KMS-11 (cell line): Measurements from ENCODE around the gene TJP1.

Experiments
- H2AFZ ChIP-seq: fragments of 200-600 bp; sonication (generic); 2 replicates; pipeline ENCODE4 v1.6.1; 2016; ENCODE audit warnings: antibody characterized with exemption, mixed run types, low read depth
- H3K27ac ChIP-seq: fragments of 200-600 bp; sonication (generic); 2 replicates; pipeline ENCODE4 v1.6.1; 2016; ENCODE audit warnings: mild to moderate bottlenecking, mixed run types
- H3K27me3 ChIP-seq: fragments of 200-600 bp; sonication (generic); 2 replicates; pipeline ENCODE4 v1.6.1; 2017; ENCODE audit warnings: mild to moderate bottlenecking, low read depth, mixed run types, moderate library complexity; ENCODE audit not compliant: insufficient read depth
- H3K36me3 ChIP-seq: fragments of 200-600 bp; sonication (generic); 2 replicates; pipeline ENCODE4 v1.6.1; 2017; ENCODE audit warnings: mild to moderate bottlenecking, mixed run types; ENCODE audit not compliant: insufficient read depth
- H3K4me1 ChIP-seq: fragments of 200-600 bp; sonication (generic); 2 replicates; pipeline ENCODE4 v1.6.1; 2016; ENCODE audit warnings: mild to moderate bottlenecking, low read depth, mixed run types; ENCODE audit not compliant: poor library complexity, severe bottlenecking
- H3K4me2 ChIP-seq: fragments of 200-600 bp; sonication (generic); 2 replicates; pipeline ENCODE4 v1.7.0; 2016; ENCODE audit warnings: mild to moderate bottlenecking, mixed run types
- H3K4me3 ChIP-seq: fragments of 200-600 bp; sonication (generic); IDR thresholded peaks from 2 replicates; pipeline ENCODE4 v1.6.1; 2017; ENCODE audit warnings: low read depth, low read length, mixed read lengths; ENCODE audit not compliant: insufficient read depth
- H3K79me2 ChIP-seq: fragments of 200-600 bp; sonication (generic); 2 replicates; pipeline ENCODE4 v1.6.1; 2016; ENCODE audit warnings: low read depth, mixed run types; ENCODE audit not compliant: insufficient read depth
- H3K9ac ChIP-seq: fragments of 200-600 bp; sonication (generic); 2 replicates; pipeline ENCODE4 v1.6.1; 2016; ENCODE audit warnings: mild to moderate bottlenecking, mixed run types
- H4K20me1 ChIP-seq: fragments of 200-600 bp; sonication (generic); 2 replicates; pipeline ENCODE4 v1.6.1; 2016; ENCODE audit warnings: mild to moderate bottlenecking, mixed run types; ENCODE audit not compliant: insufficient read depth
- CTCF ChIP-seq: fragments of 200-600 bp; sonication (generic); conservative IDR thresholded peaks from 2 replicates; pipeline ENCODE4 v1.6.1; 2017; ENCODE audit warnings: low read depth, mild to moderate bottlenecking, antibody characterized with exemption, low read length, moderate library complexity, mixed read lengths

The TJP1 gene

GRCh38 chr15:29778382-29778781, 43.9 kb downstream of the TJP1 start:
- Histone ChIP-seq H3K4me1 (no peaks in the 10 kb centered on the region), H3K27ac (no peak overlapping the region), H3K79me2 (no peaks in the 10 kb centered on the region), H3K4me2 (no peak overlapping the region), H3K9ac (no peak overlapping the region), H4K20me1 (no peaks in the 10 kb centered on the region), H3K36me3 (no peaks in the 10 kb centered on the region), H3K27me3 (no peaks in the 10 kb centered on the region), H3K4me3 (no peak overlapping the region), H2AFZ (no peak overlapping the region)
- TF ChIP-seq CTCF: no peak

- Histone ChIP-seq H3K4me3 (no peak overlapping the region), H4K20me1 (no peaks in the 10 kb centered on the region), H3K9ac (no peak overlapping the region), H3K4me2 (no peak overlapping the region), H3K27me3 (no peaks in the 10 kb centered on the region), H3K4me1 (no peaks in the 10 kb centered on the region), H3K79me2 (no peaks in the 10 kb centered on the region), H3K36me3 (no peaks in the 10 kb centered on the region), H3K27ac (no peak overlapping the region), H2AFZ (no peak overlapping the region)
- no peak for TF ChIP-seq CTCF
Observed at GRCh38 chr15:29776859-29777258, 45.4 kb downstream of the TJP1 start.

GRCh38 chr15:29774900-29775299, 47.4 kb downstream of the TJP1 start:
- Histone ChIP-seq H3K79me2 (no peaks in the 10 kb centered on the region), H3K36me3 (no peaks in the 10 kb centered on the region), H4K20me1 (no peaks in the 10 kb centered on the region), H3K4me2 (no peak overlapping the region), H2AFZ (no peak overlapping the region), H3K27ac (no peak overlapping the region), H3K9ac (no peak overlapping the region), H3K4me1 (no peaks in the 10 kb centered on the region), H3K4me3 (no peak overlapping the region), H3K27me3 (no peaks in the 10 kb centered on the region)
- TF ChIP-seq CTCF: no peak

- TF ChIP-seq CTCF: no peak
- Histone ChIP-seq H3K4me1 (no peaks in the 10 kb centered on the region), H3K9ac (no peak overlapping the region), H3K4me2 (no peak overlapping the region), H2AFZ (no peak overlapping the region), H3K36me3 (no peaks in the 10 kb centered on the region), H3K27ac (no peak overlapping the region), H3K27me3 (no peaks in the 10 kb centered on the region), H4K20me1 (no peaks in the 10 kb centered on the region), H3K79me2 (no peaks in the 10 kb centered on the region), H3K4me3 (no peak overlapping the region)
Observed at GRCh38 chr15:29773816-29774215, 48.5 kb downstream of the TJP1 start.

GRCh38 chr15:29773000-29773399, 49.3 kb downstream of the TJP1 start:
- H3K27ac ChIP-seq: no peak overlapping the region
- H3K4me3 ChIP-seq: no peak overlapping the region
- no peaks in the 10 kb centered on the region for H3K27me3 ChIP-seq
- H4K20me1 ChIP-seq: no peaks in the 10 kb centered on the region
- no peak for TF ChIP-seq CTCF
- no peaks in the 10 kb centered on the region for H3K79me2 ChIP-seq
- H3K36me3 ChIP-seq: no peaks in the 10 kb centered on the region
- H3K9ac ChIP-seq: no peak overlapping the region
- no peak overlapping the region for H2AFZ ChIP-seq
- no peak overlapping the region for H3K4me2 ChIP-seq
- H3K4me1 ChIP-seq: no peaks in the 10 kb centered on the region
